Keratinocyte (primary cell): Measurements from ENCODE around the gene SNX12.

ENCODE experiments used
- EZH2 ChIP-seq: IDR thresholded peaks from one replicate; pipeline ENCODE4 v1.6.1; 2012; ENCODE audit warnings: inconsistent platforms, mild to moderate bottlenecking, low read length, moderate library complexity
- TF ChIP-seq, protein P1 (sequence below), 3 experiments: IDR thresholded peaks in 1 of 3; conservative IDR thresholded peaks in 1 of 3; optimal IDR thresholded peaks in 1 of 3; 2 replicates in 2 of 3; 3 replicates in 1 of 3; pipeline versions ENCODE3 to v1.5.1; 2011; ENCODE audit warnings: low read length in 3 of 3, mild to moderate bottlenecking in 3 of 3, moderate library complexity in 2 of 3, control low read depth in 1 of 3, inconsistent platforms in 1 of 3; ENCODE audit not compliant: insufficient read depth in 2 of 3; ENCODE audit errors: extremely low read depth in 1 of 3

DNA sequence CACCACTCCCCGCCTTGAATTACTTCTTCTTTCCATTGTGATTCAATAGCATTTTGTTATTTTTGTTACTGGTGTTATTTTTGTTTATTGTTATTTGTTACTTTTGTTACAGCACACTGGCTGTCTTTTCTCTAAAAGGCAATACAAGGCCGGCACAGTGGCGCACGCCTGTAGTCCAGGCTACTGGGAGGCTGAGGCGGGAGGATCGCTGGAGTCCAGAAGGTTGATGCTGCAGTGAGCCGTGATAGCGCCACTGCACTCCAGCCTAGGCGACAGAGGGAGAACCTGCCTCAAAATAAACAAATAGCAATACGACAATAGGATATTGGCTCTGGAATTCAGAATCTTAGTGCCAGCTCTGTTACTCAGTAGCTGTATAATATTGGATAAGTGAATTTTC is 49.2 kb upstream of the SNX12 start:
- TF ChIP-seq, protein P1, sequence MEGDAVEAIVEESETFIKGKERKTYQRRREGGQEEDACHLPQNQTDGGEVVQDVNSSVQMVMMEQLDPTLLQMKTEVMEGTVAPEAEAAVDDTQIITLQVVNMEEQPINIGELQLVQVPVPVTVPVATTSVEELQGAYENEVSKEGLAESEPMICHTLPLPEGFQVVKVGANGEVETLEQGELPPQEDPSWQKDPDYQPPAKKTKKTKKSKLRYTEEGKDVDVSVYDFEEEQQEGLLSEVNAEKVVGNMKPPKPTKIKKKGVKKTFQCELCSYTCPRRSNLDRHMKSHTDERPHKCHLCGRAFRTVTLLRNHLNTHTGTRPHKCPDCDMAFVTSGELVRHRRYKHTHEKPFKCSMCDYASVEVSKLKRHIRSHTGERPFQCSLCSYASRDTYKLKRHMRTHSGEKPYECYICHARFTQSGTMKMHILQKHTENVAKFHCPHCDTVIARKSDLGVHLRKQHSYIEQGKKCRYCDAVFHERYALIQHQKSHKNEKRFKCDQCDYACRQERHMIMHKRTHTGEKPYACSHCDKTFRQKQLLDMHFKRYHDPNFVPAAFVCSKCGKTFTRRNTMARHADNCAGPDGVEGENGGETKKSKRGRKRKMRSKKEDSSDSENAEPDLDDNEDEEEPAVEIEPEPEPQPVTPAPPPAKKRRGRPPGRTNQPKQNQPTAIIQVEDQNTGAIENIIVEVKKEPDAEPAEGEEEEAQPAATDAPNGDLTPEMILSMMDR (optimal IDR thresholded peaks at IDR 0.05 in 1 of 3, IDR thresholded peaks at IDR 0.05 in 1 of 3, conservative IDR thresholded peaks at IDR 0.05 in 1 of 3; ENCODE audit: extremely low read depth in 1 of 3, insufficient read depth in 2 of 3, low read length in 3 of 3): no peak
- TF ChIP-seq EZH2: no peak
